Astrocyte (in vitro differentiated cells and primary cell): Measurements from ENCODE around the gene CDH20. TPM values are rescaled to one million over a fixed set of nuclear protein-coding genes. Genes with fewer than 3 reads are reported as not detected.

Experiments
- DNase-seq: peaks from one replicate; pipeline ENCODE4 v3.0.0-alpha.2; 2010; ENCODE audit warnings: low read depth
- FAIRE-seq: peaks from 2 replicates; lab custom pipeline; 2011; peaks lifted over from hg19 to GRCh38; lab: Jason Lieb, UNC
- H2AFZ ChIP-seq: 2 replicates; pipeline ENCODE4 v1.6.0; 2012; ENCODE audit warnings: low read depth, low read length, inconsistent platforms
- H3K27ac ChIP-seq: 2 replicates; pipeline ENCODE4 v1.5.1; 2011; ENCODE audit warnings: low read depth, low read length, inconsistent platforms
- H3K27me3 ChIP-seq: 2 replicates; pipeline ENCODE4 v1.6.0; 2011; ENCODE audit warnings: low read length, inconsistent platforms; ENCODE audit not compliant: insufficient read depth
- H3K36me3 ChIP-seq: 2 replicates; pipeline ENCODE4 v1.5.1; 2011; ENCODE audit warnings: low read length, inconsistent platforms; ENCODE audit not compliant: insufficient read depth
- H3K4me1 ChIP-seq: 2 replicates; pipeline ENCODE4 v1.5.1; 2011; ENCODE audit warnings: low read length, inconsistent platforms; ENCODE audit not compliant: insufficient read depth
- H3K4me2 ChIP-seq: 2 replicates; pipeline ENCODE4 v1.6.0; 2012; ENCODE audit warnings: low read length, inconsistent platforms
- H3K4me3 ChIP-seq: 2 replicates; pipeline ENCODE4 v1.5.1; 2011; ENCODE audit warnings: low read depth, mild to moderate bottlenecking, low read length, inconsistent platforms; ENCODE audit not compliant: insufficient read depth
- H3K79me2 ChIP-seq: 2 replicates; pipeline ENCODE4 v1.6.0; 2012; ENCODE audit warnings: mild to moderate bottlenecking, low read length, inconsistent platforms; ENCODE audit not compliant: insufficient read depth
- H3K9ac ChIP-seq: 2 replicates; pipeline ENCODE4 v1.6.0; 2012; ENCODE audit warnings: mild to moderate bottlenecking, low read length, inconsistent platforms
- H3K9me3 ChIP-seq: 2 replicates; pipeline ENCODE4 v1.5.1; 2012; ENCODE audit warnings: low read depth, mild to moderate bottlenecking, low read length, inconsistent platforms; ENCODE audit not compliant: insufficient read depth
- H4K20me1 ChIP-seq: 2 replicates; pipeline ENCODE4 v1.6.0; 2012; ENCODE audit warnings: low read length, inconsistent platforms; ENCODE audit not compliant: insufficient read depth
- H3K27ac Mint-ChIP-seq: one replicate; pipeline ENCODE4 v1.8.0; 2021; ENCODE audit warnings: mild to moderate bottlenecking, mixed read lengths; ENCODE audit not compliant: unreplicated experiment
- H3K27me3 Mint-ChIP-seq: one replicate; pipeline ENCODE4 v1.8.0; 2021; ENCODE audit warnings: low read depth, mixed read lengths; ENCODE audit not compliant: unreplicated experiment
- H3K36me3 Mint-ChIP-seq: one replicate; pipeline ENCODE4 v1.8.0; 2021; ENCODE audit warnings: low read depth, mixed read lengths; ENCODE audit not compliant: unreplicated experiment
- H3K4me1 Mint-ChIP-seq: one replicate; pipeline ENCODE4 v1.8.0; 2021; ENCODE audit warnings: low read depth, mixed read lengths; ENCODE audit not compliant: unreplicated experiment
- H3K4me3 Mint-ChIP-seq: one replicate; pipeline ENCODE4 v1.8.0; 2021; ENCODE audit warnings: mild to moderate bottlenecking, moderate library complexity, mixed read lengths; ENCODE audit not compliant: unreplicated experiment
- H3K9me3 Mint-ChIP-seq: one replicate; pipeline ENCODE4 v1.8.0; 2021; ENCODE audit warnings: mild to moderate bottlenecking, mixed read lengths; ENCODE audit not compliant: unreplicated experiment
- CTCF ChIP-seq: IDR thresholded peaks from 2 replicates; pipeline ENCODE4 v1.5.1; 2011; ENCODE audit warnings: low read depth, mild to moderate bottlenecking, inconsistent platforms, low read length, moderate library complexity; ENCODE audit not compliant: insufficient read depth
- EZH2 ChIP-seq: IDR thresholded peaks from 2 replicates; pipeline ENCODE4 v1.6.1; 2012; ENCODE audit warnings: mild to moderate bottlenecking, low read length, inconsistent platforms; ENCODE audit not compliant: insufficient read depth
- total RNA-seq: library from RNA; stranded (reverse); gene quantifications from 2 replicates; pipeline ENCODE4 v1.2.1, GENCODE V29; 2021

CDH20 gene
- total RNA-seq, 1 donor from 2014 or later = not detected

- H3K36me3 ChIP-seq = no peaks in the 10 kb centered on the region
- Mint-ChIP-seq H3K9me3 (no peaks in the 10 kb centered on the region), H3K4me1 (peaks cover 3% of the 10 kb centered on the region), H3K36me3 (no peaks in the 10 kb centered on the region), H3K4me3 (no peak overlapping the region), H3K27ac (no peak overlapping the region), H3K27me3 (peaks cover 32% of the 10 kb centered on the region)
- no peak for TF ChIP-seq EZH2
- TF ChIP-seq CTCF = no peak
- no peak for FAIRE-seq
- DNase-seq = no peak
- peaks cover 10% of the 10 kb centered on the region for H3K4me1 ChIP-seq
- H3K27me3 ChIP-seq = no peaks in the 10 kb centered on the region
- no peak overlapping the region for H3K27ac ChIP-seq
- no peaks in the 10 kb centered on the region for H3K9me3 ChIP-seq
- H4K20me1 ChIP-seq = no peaks in the 10 kb centered on the region
- no peak overlapping the region for H3K4me3 ChIP-seq
- H2AFZ ChIP-seq = no peak overlapping the region
- H3K4me2 ChIP-seq = no peak overlapping the region
- H3K9ac ChIP-seq = no peak overlapping the region
- no peaks in the 10 kb centered on the region for H3K79me2 ChIP-seq
Measured at GRCh38 chr18:61337527-61337926, 4.3 kb downstream of the CDH20 start.

GRCh38 chr18:61340148-61340547 is 6.9 kb downstream of the CDH20 start:
- FAIRE-seq = no peak
- TF ChIP-seq CTCF (no peak), EZH2 (no peak)
- H3K4me3 ChIP-seq = no peak overlapping the region
- no peaks in the 10 kb centered on the region for H3K4me1 Mint-ChIP-seq
- no peaks in the 10 kb centered on the region for H4K20me1 ChIP-seq
- no peaks in the 10 kb centered on the region for H3K27me3 ChIP-seq
- H3K27ac Mint-ChIP-seq = no peak overlapping the region
- DNase-seq = no peak
- H3K4me1 ChIP-seq = peaks cover 3% of the 10 kb centered on the region
- no peak overlapping the region for H3K27ac ChIP-seq
- H3K4me2 ChIP-seq = no peak overlapping the region
- H3K4me3 Mint-ChIP-seq = no peak overlapping the region
- no peaks in the 10 kb centered on the region for H3K9me3 ChIP-seq
- no peaks in the 10 kb centered on the region for H3K9me3 Mint-ChIP-seq
- H3K27me3 Mint-ChIP-seq = peaks cover 13% of the 10 kb centered on the region
- H3K36me3 Mint-ChIP-seq = no peaks in the 10 kb centered on the region
- H3K9ac ChIP-seq = no peak overlapping the region
- no peak overlapping the region for H2AFZ ChIP-seq
- H3K36me3 ChIP-seq = no peaks in the 10 kb centered on the region
- H3K79me2 ChIP-seq = no peaks in the 10 kb centered on the region

- Mint-ChIP-seq H3K9me3 (no peaks in the 10 kb centered on the region), H3K27me3 (no peaks in the 10 kb centered on the region), H3K4me3 (no peak overlapping the region), H3K27ac (no peak overlapping the region), H3K36me3 (no peaks in the 10 kb centered on the region), H3K4me1 (no peaks in the 10 kb centered on the region)
- no peaks in the 10 kb centered on the region for H3K4me1 ChIP-seq
- no peak overlapping the region for H2AFZ ChIP-seq
- no peak overlapping the region for H3K4me3 ChIP-seq
- no peaks in the 10 kb centered on the region for H3K9me3 ChIP-seq
- FAIRE-seq (no peak), DNase-seq (no peak)
- H3K36me3 ChIP-seq = no peaks in the 10 kb centered on the region
- H3K9ac ChIP-seq = no peak overlapping the region
- H4K20me1 ChIP-seq = no peaks in the 10 kb centered on the region
- TF ChIP-seq EZH2 = no peak
- TF ChIP-seq CTCF = no peak
- no peaks in the 10 kb centered on the region for H3K79me2 ChIP-seq
- no peak overlapping the region for H3K27ac ChIP-seq
- no peaks in the 10 kb centered on the region for H3K27me3 ChIP-seq
- no peak overlapping the region for H3K4me2 ChIP-seq
Measured at GRCh38 chr18:61348230-61348629, 15.0 kb downstream of the CDH20 start.
